Stimulated activated CD4-positive, alpha-beta T cell treated with anti-CD3 and anti-CD28 coated beads, Interleukin-12 subunit alpha, Interleukin-12 subunit beta, amount 100 ng/mL, for 4 hours (primary cell): Measurements from ENCODE around the gene SNX12.
A peak's percentile ranks its signal among the peaks of the same experiment; 100 is the strongest.

Experiments
- DNase-seq: peaks from one replicate; pipeline ENCODE4 v3.0.0-alpha.2; 2020

Gene SNX12

GRCh38 chrX:71068044-71068918 is at the start of gene SNX12:
Gene SNX12 (minus strand): TSS chrX:71068334. CDS start chrX:71068306, 28 bp downstream.
- DNase-seq = peak; percentile 75

GRCh38 chrX:71117358-71117757 is 49.2 kb upstream of the SNX12 start:
- no peak for DNase-seq

- no peak for DNase-seq
Measured at GRCh38 chrX:71111921-71112431, 43.8 kb upstream of the SNX12 start.

GRCh38 chrX:71111141-71111843 is 43.2 kb upstream of the SNX12 start, which contains the start of gene IL2RG:
Gene IL2RG (minus strand): TSS chrX:71111577. CDS start chrX:71111539, 38 bp downstream.
- DNase-seq = peak; percentile 45

GRCh38 chrX:71109051-71109450 is 40.9 kb upstream of the SNX12 start:
- no peak for DNase-seq

- DNase-seq = no peak
Measured at GRCh38 chrX:71107762-71108360, 39.7 kb upstream of the SNX12 start.

- no peak for DNase-seq
Measured at GRCh38 chrX:71107245-71107644, 39.1 kb upstream of the SNX12 start.

- DNase-seq = no peak
Measured at GRCh38 chrX:71106427-71106826, 38.3 kb upstream of the SNX12 start, which contains the start of gene CXorf65. Gene CXorf65 (minus strand): TSS chrX:71106740. CDS start chrX:71106556, 184 bp downstream.

- no peak for DNase-seq
Measured at GRCh38 chrX:71105628-71106027, 37.5 kb upstream of the SNX12 start.

- peak; percentile 39 for DNase-seq
Measured at GRCh38 chrX:71103110-71103983, 35.2 kb upstream of the SNX12 start.

GRCh38 chrX:71102292-71102691 is 34.2 kb upstream of the SNX12 start:
- DNase-seq = no peak

- DNase-seq = no peak
Measured at GRCh38 chrX:71100581-71101505, 32.7 kb upstream of the SNX12 start.

GRCh38 chrX:71099736-71100135 is 31.6 kb upstream of the SNX12 start:
- no peak for DNase-seq

GRCh38 chrX:71098951-71099506 is 30.9 kb upstream of the SNX12 start:
- no peak for DNase-seq

GRCh38 chrX:71098302-71098701 is 30.2 kb upstream of the SNX12 start:
- peak; percentile 72 for DNase-seq

- DNase-seq = no peak
Measured at GRCh38 chrX:71096760-71097032, 28.6 kb upstream of the SNX12 start.

GRCh38 chrX:71095981-71096759 is 28.0 kb upstream of the SNX12 start:
- DNase-seq = no peak

GRCh38 chrX:71095555-71095980 is 27.4 kb upstream of the SNX12 start, which contains the start of gene FOXO4:
Gene FOXO4 (plus strand): TSS chrX:71095851. CDS start chrX:71096529, 678 bp downstream.
- DNase-seq = peak; percentile 80

- DNase-seq = no peak
Measured at GRCh38 chrX:71095033-71095432, 26.9 kb upstream of the SNX12 start.

GRCh38 chrX:71091263-71091662 is 23.1 kb upstream of the SNX12 start:
- no peak for DNase-seq
